Kidney epithelial cell (primary cell): ENCODE data around the gene PLS3. TPM values are rescaled to one million over a fixed set of nuclear protein-coding genes. Genes with fewer than 3 reads are reported as not detected.

Source experiments
- DNase-seq: peaks from one replicate; pipeline ENCODE4 v3.0.0-alpha.2; 2010; ENCODE audit warnings: low read depth
- H3K27me3 ChIP-seq: 2 replicates; pipeline ENCODE4 v1.6.0; 2011; ENCODE audit warnings: low read length; ENCODE audit not compliant: control insufficient read depth, insufficient read depth
- H3K36me3 ChIP-seq: 2 replicates; pipeline ENCODE4 v1.5.1; 2011; ENCODE audit warnings: low read length; ENCODE audit not compliant: control insufficient read depth, insufficient read depth
- H3K4me3 ChIP-seq: 2 replicates; pipeline ENCODE4 v1.5.1; 2011; ENCODE audit warnings: low read depth, mild to moderate bottlenecking, control low read depth, low read length
- CTCF ChIP-seq: IDR thresholded peaks from 2 replicates; pipeline ENCODE4 v1.5.1; 2011; ENCODE audit warnings: mild to moderate bottlenecking, moderate library complexity, low read length, control low read depth, inconsistent platforms; ENCODE audit not compliant: insufficient read depth, poor library complexity, severe bottlenecking
- total RNA-seq: library from RNA; depleted of rRNA; stranded (reverse); fragments of >200 nt; gene quantifications from 2 replicates; pipeline ENCODE4 v1.2.3, GENCODE V29; 2015

The PLS3 gene
- total RNA-seq, 1 donor from 2014 or later = 79.6 TPM

- peaks cover 6% of the 10 kb centered on the region for H3K27me3 ChIP-seq
- no peak for DNase-seq
- H3K4me3 ChIP-seq = no peak overlapping the region
- H3K36me3 ChIP-seq = no peaks in the 10 kb centered on the region
- no peak for TF ChIP-seq CTCF
Measured at GRCh38 chrX:115689931-115690330, 129.0 kb downstream of the PLS3 start.

- H3K36me3 ChIP-seq = no peaks in the 10 kb centered on the region
- peak; percentile 70 for DNase-seq
- H3K4me3 ChIP-seq = no peak overlapping the region
- peak; percentile 78 for TF ChIP-seq CTCF
- peaks cover 6% of the 10 kb centered on the region for H3K27me3 ChIP-seq
Measured at GRCh38 chrX:115690511-115691216, 129.7 kb downstream of the PLS3 start.

DNA sequence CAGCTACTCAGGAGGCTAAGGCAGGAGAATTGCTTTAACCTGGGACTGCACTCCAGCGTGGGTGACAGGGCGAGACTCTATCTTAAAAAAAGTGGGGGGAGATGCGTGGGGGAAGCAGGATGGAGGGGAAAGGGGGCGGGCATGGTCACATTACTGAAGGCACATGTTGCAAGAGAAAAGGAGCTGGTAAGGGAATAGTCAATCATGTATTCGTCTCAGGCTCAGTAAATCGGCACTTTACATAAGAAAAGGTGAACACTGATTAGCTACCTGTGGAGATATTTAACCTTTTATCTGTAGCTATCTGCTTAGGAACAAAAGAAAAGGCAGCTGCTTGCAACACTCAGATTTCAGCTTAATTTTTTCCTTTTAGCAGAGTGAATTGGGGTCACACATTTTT, 132.5 kb downstream of the PLS3 start:
- TF ChIP-seq CTCF = no peak
- no peak overlapping the region for H3K4me3 ChIP-seq
- no peaks in the 10 kb centered on the region for H3K36me3 ChIP-seq
- DNase-seq = no peak
- H3K27me3 ChIP-seq = peaks cover 6% of the 10 kb centered on the region

DNA sequence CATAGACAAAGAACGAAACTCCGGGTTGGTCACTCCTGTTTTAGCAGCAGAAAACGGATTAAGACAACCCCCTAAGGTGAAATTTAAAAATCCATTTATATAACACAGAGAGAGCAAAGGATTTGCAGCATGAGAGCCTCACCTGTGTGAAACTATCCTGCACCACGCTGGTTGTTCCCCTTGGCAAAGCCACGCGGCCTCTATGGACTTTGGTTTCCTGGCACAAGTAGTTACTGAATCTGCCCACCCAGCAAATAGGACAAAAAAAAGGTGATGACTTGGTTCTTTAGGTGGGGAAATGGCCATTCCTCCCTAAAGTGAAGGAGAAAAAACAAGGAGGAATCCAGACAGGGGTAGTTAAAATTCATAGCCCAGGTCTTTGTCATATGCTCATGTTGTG, 133.1 kb downstream of the PLS3 start:
- no peak for DNase-seq
- Histone ChIP-seq H3K36me3 (no peaks in the 10 kb centered on the region), H3K4me3 (no peak overlapping the region), H3K27me3 (peaks cover 6% of the 10 kb centered on the region)
- no peak for TF ChIP-seq CTCF

- peaks cover 6% of the 10 kb centered on the region for H3K27me3 ChIP-seq
- H3K4me3 ChIP-seq = no peak overlapping the region
- no peak for TF ChIP-seq CTCF
- DNase-seq = no peak
- no peaks in the 10 kb centered on the region for H3K36me3 ChIP-seq
Measured at GRCh38 chrX:115696039-115696438, 135.1 kb downstream of the PLS3 start.

GRCh38 chrX:115696939-115697338, 136.0 kb downstream of the PLS3 start:
- Histone ChIP-seq H3K27me3 (peaks cover 6% of the 10 kb centered on the region), H3K4me3 (no peak overlapping the region), H3K36me3 (no peaks in the 10 kb centered on the region)
- TF ChIP-seq CTCF = no peak
- no peak for DNase-seq
